GM20000 (cell line): Measurements from ENCODE around the gene RAPGEF1.

Experiments
- DNase-seq: peaks from one replicate; pipeline ENCODE4 v3.0.0; 2012; ENCODE audit warnings: low spot score
- CTCF ChIP-seq: IDR thresholded peaks from 2 replicates; pipeline ENCODE4 v1.5.1; 2012; ENCODE audit warnings: mild to moderate bottlenecking, control low read depth; ENCODE audit errors: extremely low read depth, missing control alignments

The RAPGEF1 gene

GRCh38 chr9:131739959-131740648, at the start of gene RAPGEF1:
RAPGEF1 (minus strand) TSS chr9:131740076; CDS start chr9:131739830, 246 bp downstream.
- DNase-seq: peak; percentile 94
- peak; percentile 100 for TF ChIP-seq CTCF

- no peak for TF ChIP-seq CTCF
- no peak for DNase-seq
Observed at GRCh38 chr9:131788851-131789250, 49.0 kb upstream of the RAPGEF1 start.

GRCh38 chr9:131787838-131788237, 48.0 kb upstream of the RAPGEF1 start:
- no peak for TF ChIP-seq CTCF
- DNase-seq: no peak

- TF ChIP-seq CTCF: no peak
Observed at GRCh38 chr9:131784748-131785501, 45.0 kb upstream of the RAPGEF1 start.

GRCh38 chr9:131781069-131781468, 41.2 kb upstream of the RAPGEF1 start:
- DNase-seq: no peak
- no peak for TF ChIP-seq CTCF

More at GRCh38 chr9:131784748-131785501, 45.0 kb upstream of the RAPGEF1 start:
- no peak for DNase-seq

GRCh38 chr9:131776473-131776872, 36.6 kb upstream of the RAPGEF1 start:
- TF ChIP-seq CTCF: no peak
- peak; percentile 48 for DNase-seq

GRCh38 chr9:131776036-131776435, 36.2 kb upstream of the RAPGEF1 start:
- no peak for TF ChIP-seq CTCF

More at GRCh38 chr9:131776036-131776435, 36.2 kb upstream of the RAPGEF1 start:
- DNase-seq: no peak
